ENCODE measurements around the gene ASIC2. TPM values are rescaled to one million over a fixed set of nuclear protein-coding genes. Genes with fewer than 3 reads are reported as not detected.

Gene ASIC2
- total RNA-seq, 2 experiments from 2014 or later, result not detected

- intact Hi-C loops (cut with DNase I, micrococcal nuclease), result no loop called here
- H3K9me3 Mint-ChIP-seq, result no peaks in the 10 kb centered on the region
- no peaks in the 10 kb centered on the region for H3K36me3 ChIP-seq (ENCODE audit: insufficient read depth, low read length)
- ChIA-PET POLR2A (no interaction called here), CTCF (no interaction called here)
- no peaks in the 10 kb centered on the region for H3K4me1 ChIP-seq (ENCODE audit: insufficient read depth, low read length)
- H3K27ac Mint-ChIP-seq, result no peak overlapping the region
- no peaks in the 10 kb centered on the region for H3K27me3 ChIP-seq (ENCODE audit: control insufficient read depth in 1 of 2, insufficient read depth in 2 of 2, low read length in 2 of 2)
- no peak overlapping the region for H3K27ac ChIP-seq (ENCODE audit: low read depth in 1 of 2, low read length in 2 of 2)
- ATAC-seq (ENCODE audit: poor library complexity) (no peak), DNase-seq (no peak)
- H3K9me3 ChIP-seq (ENCODE audit: control insufficient read depth in 1 of 2, insufficient read depth in 1 of 2, low read length in 2 of 2), result no peaks in the 10 kb centered on the region
- H3K4me3 Mint-ChIP-seq, result no peak overlapping the region
- no peaks in the 10 kb centered on the region for H3K36me3 Mint-ChIP-seq (ENCODE audit: low read depth)
- no peak overlapping the region for H3K4me3 ChIP-seq (ENCODE audit: low read length)
- no peak for TF ChIP-seq CTCF (IDR thresholded peaks at IDR 0.05)
- peaks cover 24% of the 10 kb centered on the region for H3K27me3 Mint-ChIP-seq
- H3K4me1 Mint-ChIP-seq (ENCODE audit: low read depth), result no peaks in the 10 kb centered on the region
These were observed 195.7 kb downstream of the ASIC2 start for GRCh38 chr17:33097411-33097810.

- Mint-ChIP-seq H3K27ac (no peak overlapping the region), H3K4me1 (ENCODE audit: low read depth) (no peaks in the 10 kb centered on the region), H3K9me3 (no peaks in the 10 kb centered on the region), H3K4me3 (no peak overlapping the region), H3K27me3 (peaks cover 32% of the 10 kb centered on the region), H3K36me3 (ENCODE audit: low read depth) (no peaks in the 10 kb centered on the region)
- H3K27ac ChIP-seq (ENCODE audit: low read depth in 1 of 2, low read length in 2 of 2), result no peak overlapping the region
- ChIA-PET POLR2A (no interaction called here), CTCF (interaction anchor here (0.8 kb wide), 1 partner anchor 7 kb away, joined by 3 read pairs; no protein-coding TSS in a partner anchor)
- no peak for TF ChIP-seq CTCF (IDR thresholded peaks at IDR 0.05)
- intact Hi-C loops (cut with DNase I, micrococcal nuclease), result no loop called here
- no peak overlapping the region for H3K4me3 ChIP-seq (ENCODE audit: low read length)
- no peaks in the 10 kb centered on the region for H3K9me3 ChIP-seq (ENCODE audit: control insufficient read depth in 1 of 2, insufficient read depth in 1 of 2, low read length in 2 of 2)
- H3K36me3 ChIP-seq (ENCODE audit: insufficient read depth, low read length), result no peaks in the 10 kb centered on the region
- H3K27me3 ChIP-seq (ENCODE audit: control insufficient read depth in 1 of 2, insufficient read depth in 2 of 2, low read length in 2 of 2), result peaks cover 0 to 4% of the 10 kb centered on the region in 2 experiments
- H3K4me1 ChIP-seq (ENCODE audit: insufficient read depth, low read length), result no peaks in the 10 kb centered on the region
- ATAC-seq (ENCODE audit: poor library complexity), result no peak
- no peak for DNase-seq
These were observed 196.9 kb downstream of the ASIC2 start for GRCh38 chr17:33096161-33096560.

GRCh38 chr17:33091271-33091670 is 201.8 kb downstream of the ASIC2 start:
- Histone ChIP-seq H3K27me3 (ENCODE audit: control insufficient read depth in 1 of 2, insufficient read depth in 2 of 2, low read length in 2 of 2) (peaks cover 15% of the 10 kb centered on the region in 2 experiments), H3K36me3 (ENCODE audit: insufficient read depth, low read length) (no peaks in the 10 kb centered on the region)
- intact Hi-C loops (cut with DNase I, micrococcal nuclease), result no loop called here

More at GRCh38 chr17:33091271-33091670, 201.8 kb downstream of the ASIC2 start:
- Mint-ChIP-seq H3K4me3 (no peak overlapping the region), H3K9me3 (no peaks in the 10 kb centered on the region), H3K4me1 (ENCODE audit: low read depth) (no peaks in the 10 kb centered on the region), H3K27me3 (peaks cover 62% of the 10 kb centered on the region), H3K27ac (no peak overlapping the region), H3K36me3 (ENCODE audit: low read depth) (no peaks in the 10 kb centered on the region)
- no peak for TF ChIP-seq CTCF (IDR thresholded peaks at IDR 0.05)
- Histone ChIP-seq H3K4me3 (ENCODE audit: low read length) (no peak overlapping the region), H3K4me1 (ENCODE audit: insufficient read depth, low read length) (no peaks in the 10 kb centered on the region), H3K27ac (ENCODE audit: low read depth in 1 of 2, low read length in 2 of 2) (no peak overlapping the region), H3K9me3 (ENCODE audit: control insufficient read depth in 1 of 2, insufficient read depth in 1 of 2, low read length in 2 of 2) (no peaks in the 10 kb centered on the region)
- DNase-seq (no peak), ATAC-seq (ENCODE audit: poor library complexity) (no peak)
- ChIA-PET POLR2A (no interaction called here), CTCF (no interaction called here)

Measured in CD4-positive, alpha-beta T cell (primary cell).